Thyroid gland (tissue), 4 donors: Measurements from ENCODE around the gene SSC4D.

Experiments used
- POLR2A ChIP-seq, 2 donors: fragments of 450-650 bp; IDR thresholded peaks; one replicate each; pipeline ENCODE4 v1.6.1; 2017; ENCODE audit warnings: antibody characterized with exemption in 2 of 2, mild to moderate bottlenecking in 2 of 2, moderate library complexity in 1 of 2
- TF ChIP-seq, protein P1 (sequence below), 6 experiments: fragments of 200-600 bp in 3 of 6; fragments of 450-650 bp in 3 of 6; sonication (generic) in 3 of 6; IDR thresholded peaks; one replicate each; pipeline ENCODE4 v1.5.1; 2016 to 2019; ENCODE audit warnings: antibody characterized with exemption in 6 of 6, mild to moderate bottlenecking in 2 of 6, inconsistent platforms in 1 of 6, moderate library complexity in 1 of 6

DNA sequence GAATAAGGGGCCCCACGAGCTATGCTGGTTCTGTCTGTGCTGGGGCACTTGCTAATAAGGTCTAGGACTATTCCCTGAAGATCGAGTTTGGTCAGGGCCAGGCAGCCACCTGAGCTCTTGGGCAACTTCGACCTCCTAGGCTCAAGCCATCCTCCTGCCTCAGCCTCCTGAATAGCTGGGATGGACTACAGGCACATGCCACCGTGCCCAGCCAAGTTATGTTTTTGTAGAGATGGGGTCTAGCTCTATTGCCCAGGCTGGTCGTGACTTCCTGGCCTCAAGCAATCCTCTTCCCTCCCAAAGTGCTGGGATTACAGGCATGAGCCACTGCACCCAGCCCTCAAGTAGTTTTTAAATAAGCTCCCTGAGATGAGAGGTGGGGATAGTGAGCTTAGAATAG lies 18.1 kb upstream of the SSC4D start:
- TF ChIP-seq, protein P1, sequence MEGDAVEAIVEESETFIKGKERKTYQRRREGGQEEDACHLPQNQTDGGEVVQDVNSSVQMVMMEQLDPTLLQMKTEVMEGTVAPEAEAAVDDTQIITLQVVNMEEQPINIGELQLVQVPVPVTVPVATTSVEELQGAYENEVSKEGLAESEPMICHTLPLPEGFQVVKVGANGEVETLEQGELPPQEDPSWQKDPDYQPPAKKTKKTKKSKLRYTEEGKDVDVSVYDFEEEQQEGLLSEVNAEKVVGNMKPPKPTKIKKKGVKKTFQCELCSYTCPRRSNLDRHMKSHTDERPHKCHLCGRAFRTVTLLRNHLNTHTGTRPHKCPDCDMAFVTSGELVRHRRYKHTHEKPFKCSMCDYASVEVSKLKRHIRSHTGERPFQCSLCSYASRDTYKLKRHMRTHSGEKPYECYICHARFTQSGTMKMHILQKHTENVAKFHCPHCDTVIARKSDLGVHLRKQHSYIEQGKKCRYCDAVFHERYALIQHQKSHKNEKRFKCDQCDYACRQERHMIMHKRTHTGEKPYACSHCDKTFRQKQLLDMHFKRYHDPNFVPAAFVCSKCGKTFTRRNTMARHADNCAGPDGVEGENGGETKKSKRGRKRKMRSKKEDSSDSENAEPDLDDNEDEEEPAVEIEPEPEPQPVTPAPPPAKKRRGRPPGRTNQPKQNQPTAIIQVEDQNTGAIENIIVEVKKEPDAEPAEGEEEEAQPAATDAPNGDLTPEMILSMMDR (IDR thresholded peaks at IDR 0.05) = no peak
- no peak for TF ChIP-seq POLR2A (IDR thresholded peaks at IDR 0.05)
